Loucy (cell line): ENCODE measurements around the gene LMOD1.

Source experiments
- H2AFZ ChIP-seq: fragments of 200-600 bp; sonication (generic); 2 replicates; pipeline ENCODE4 v1.6.0; 2016; ENCODE audit warnings: antibody characterized with exemption, mild to moderate bottlenecking, low read length, moderate library complexity
- H3F3A ChIP-seq: fragments of 200-600 bp; 2 replicates; pipeline ENCODE4 v1.6.0; 2016; ENCODE audit warnings: antibody characterized with exemption, low read depth, mild to moderate bottlenecking
- H3K27me3 ChIP-seq: fragments of 200-600 bp; sonication (generic); 2 replicates; pipeline ENCODE4 v1.6.1; 2014; ENCODE audit warnings: low read length, mild to moderate bottlenecking; ENCODE audit not compliant: insufficient read depth, poor library complexity, severe bottlenecking
- H3K36me3 ChIP-seq: fragments of 200-600 bp; sonication (generic); 2 replicates; pipeline ENCODE4 v1.6.1; 2016; ENCODE audit warnings: low read length; ENCODE audit not compliant: insufficient read depth
- H3K4me1 ChIP-seq: fragments of 200-600 bp; sonication (generic); 2 replicates; pipeline ENCODE4 v1.5.1; 2014; ENCODE audit warnings: low read length, mild to moderate bottlenecking; ENCODE audit not compliant: insufficient read depth, poor library complexity, severe bottlenecking
- H3K4me2 ChIP-seq: fragments of 200-600 bp; sonication (generic); 2 replicates; pipeline ENCODE4 v1.6.0; 2014; ENCODE audit warnings: antibody characterized with exemption, low read length, low read depth, mild to moderate bottlenecking; ENCODE audit not compliant: poor library complexity, severe bottlenecking
- H3K4me3 ChIP-seq: fragments of 200-600 bp; sonication (generic); 2 replicates; pipeline ENCODE4 v1.5.1; 2014; ENCODE audit warnings: low read length, mild to moderate bottlenecking, mixed read lengths; ENCODE audit not compliant: poor library complexity, severe bottlenecking
- H3K79me2 ChIP-seq: fragments of 200-600 bp; sonication (generic); 2 replicates; pipeline ENCODE4 v1.6.1; 2014; ENCODE audit warnings: low read length; ENCODE audit not compliant: insufficient read depth
- H3K9ac ChIP-seq: fragments of 200-600 bp; sonication (generic); 2 replicates; pipeline ENCODE4 v1.6.0; 2014; ENCODE audit warnings: mild to moderate bottlenecking, low read depth, low read length, moderate library complexity; ENCODE audit not compliant: poor library complexity, severe bottlenecking
- H3K9me2 ChIP-seq: fragments of 200-600 bp; sonication (generic); replicated peaks from 2 replicates; pipeline ENCODE4 v1.6.1; 2016; ENCODE audit warnings: low read depth, low read length, mixed read lengths
- H3K9me3 ChIP-seq: fragments of 200-600 bp; sonication (generic); 2 replicates; pipeline ENCODE4 v1.6.1; 2014; ENCODE audit warnings: mild to moderate bottlenecking, antibody characterized with exemption, low read length, low read depth; ENCODE audit not compliant: insufficient read depth
- H4K20me1 ChIP-seq: fragments of 200-600 bp; sonication (generic); 2 replicates; pipeline ENCODE4 v1.6.0; 2014; ENCODE audit warnings: antibody characterized with exemption, low read length, mild to moderate bottlenecking; ENCODE audit not compliant: insufficient read depth, poor library complexity, severe bottlenecking
- EZH2phosphoT487 ChIP-seq: fragments of 200-600 bp; IDR thresholded peaks from 2 replicates; pipeline ENCODE4 v1.6.1; 2018; ENCODE audit warnings: antibody characterized with exemption, mild to moderate bottlenecking, moderate library complexity, borderline replicate concordance
- TF ChIP-seq, protein P1 (sequence below): fragments of 200-600 bp; sonication (generic); conservative IDR thresholded peaks from 2 replicates; pipeline ENCODE4 v1.5.1; 2014; ENCODE audit warnings: mild to moderate bottlenecking, antibody characterized with exemption, low read length

LMOD1 gene

GRCh38 chr1:201892211-201892610 lies 54.1 kb downstream of the LMOD1 start:
- Histone ChIP-seq H2AFZ (no peak overlapping the region), H3K9ac (no peak overlapping the region), H3F3A (no peaks in the 10 kb centered on the region), H4K20me1 (no peaks in the 10 kb centered on the region), H3K79me2 (no peaks in the 10 kb centered on the region), H3K4me2 (no peak overlapping the region), H3K4me1 (peaks cover 13% of the 10 kb centered on the region), H3K9me2 (no peaks in the 10 kb centered on the region), H3K9me3 (no peaks in the 10 kb centered on the region), H3K36me3 (no peaks in the 10 kb centered on the region), H3K4me3 (no peak overlapping the region), H3K27me3 (no peaks in the 10 kb centered on the region)
- TF ChIP-seq, protein P1, sequence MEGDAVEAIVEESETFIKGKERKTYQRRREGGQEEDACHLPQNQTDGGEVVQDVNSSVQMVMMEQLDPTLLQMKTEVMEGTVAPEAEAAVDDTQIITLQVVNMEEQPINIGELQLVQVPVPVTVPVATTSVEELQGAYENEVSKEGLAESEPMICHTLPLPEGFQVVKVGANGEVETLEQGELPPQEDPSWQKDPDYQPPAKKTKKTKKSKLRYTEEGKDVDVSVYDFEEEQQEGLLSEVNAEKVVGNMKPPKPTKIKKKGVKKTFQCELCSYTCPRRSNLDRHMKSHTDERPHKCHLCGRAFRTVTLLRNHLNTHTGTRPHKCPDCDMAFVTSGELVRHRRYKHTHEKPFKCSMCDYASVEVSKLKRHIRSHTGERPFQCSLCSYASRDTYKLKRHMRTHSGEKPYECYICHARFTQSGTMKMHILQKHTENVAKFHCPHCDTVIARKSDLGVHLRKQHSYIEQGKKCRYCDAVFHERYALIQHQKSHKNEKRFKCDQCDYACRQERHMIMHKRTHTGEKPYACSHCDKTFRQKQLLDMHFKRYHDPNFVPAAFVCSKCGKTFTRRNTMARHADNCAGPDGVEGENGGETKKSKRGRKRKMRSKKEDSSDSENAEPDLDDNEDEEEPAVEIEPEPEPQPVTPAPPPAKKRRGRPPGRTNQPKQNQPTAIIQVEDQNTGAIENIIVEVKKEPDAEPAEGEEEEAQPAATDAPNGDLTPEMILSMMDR = no peak
- no peak for TF ChIP-seq EZH2phosphoT487

DNA sequence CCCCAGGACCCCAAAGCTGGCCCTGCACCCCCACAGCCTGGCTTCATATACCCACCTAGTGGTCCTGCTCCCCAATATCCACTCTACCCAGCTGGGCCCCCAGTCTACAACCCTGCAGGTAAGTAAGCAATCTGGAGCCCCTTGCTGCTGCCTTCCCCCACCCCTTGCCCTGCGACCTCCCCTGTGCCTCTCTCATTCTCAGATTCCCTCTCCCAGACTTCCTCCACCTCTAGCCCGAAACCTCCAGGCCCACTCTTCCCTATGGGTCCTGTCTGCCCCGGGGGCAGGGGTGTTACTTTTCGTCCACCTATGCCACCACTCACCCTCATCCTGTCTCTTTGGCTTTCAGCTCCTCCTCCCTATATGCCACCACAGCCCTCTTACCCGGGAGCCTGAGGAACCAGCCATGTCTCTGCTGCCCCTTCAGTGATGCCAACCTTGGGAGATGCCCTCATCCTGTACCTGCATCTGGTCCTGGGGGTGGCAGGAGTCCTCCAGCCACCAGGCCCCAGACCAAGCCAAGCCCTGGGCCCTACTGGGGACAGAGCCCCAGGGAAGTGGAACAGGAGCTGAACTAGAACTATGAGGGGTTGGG lies 54.8 kb downstream of the LMOD1 start:
- H3K79me2 ChIP-seq = no peaks in the 10 kb centered on the region
- no peak overlapping the region for H3K9ac ChIP-seq
- no peaks in the 10 kb centered on the region for H3K27me3 ChIP-seq
- H3F3A ChIP-seq = no peaks in the 10 kb centered on the region
- H3K9me2 ChIP-seq = no peaks in the 10 kb centered on the region
- no peaks in the 10 kb centered on the region for H3K9me3 ChIP-seq
- no peak overlapping the region for H3K4me3 ChIP-seq
- no peak overlapping the region for H2AFZ ChIP-seq
- H3K36me3 ChIP-seq = no peaks in the 10 kb centered on the region
- TF ChIP-seq, protein P1 = no peak
- TF ChIP-seq EZH2phosphoT487 = no peak
- peaks cover 12% of the 10 kb centered on the region for H3K4me1 ChIP-seq
- H4K20me1 ChIP-seq = no peaks in the 10 kb centered on the region
- no peak overlapping the region for H3K4me2 ChIP-seq

GRCh38 chr1:201890806-201891450 lies 55.4 kb downstream of the LMOD1 start:
- no peaks in the 10 kb centered on the region for H3F3A ChIP-seq
- H2AFZ ChIP-seq = no peak overlapping the region
- no peaks in the 10 kb centered on the region for H3K36me3 ChIP-seq
- H3K4me1 ChIP-seq = peaks cover 6% of the 10 kb centered on the region
- no peak overlapping the region for H3K4me2 ChIP-seq
- H3K27me3 ChIP-seq = no peaks in the 10 kb centered on the region
- H3K9me2 ChIP-seq = no peaks in the 10 kb centered on the region
- TF ChIP-seq EZH2phosphoT487 = no peak
- H3K9me3 ChIP-seq = no peaks in the 10 kb centered on the region
- no peaks in the 10 kb centered on the region for H4K20me1 ChIP-seq
- no peak overlapping the region for H3K4me3 ChIP-seq
- no peak overlapping the region for H3K9ac ChIP-seq
- no peaks in the 10 kb centered on the region for H3K79me2 ChIP-seq

DNA sequence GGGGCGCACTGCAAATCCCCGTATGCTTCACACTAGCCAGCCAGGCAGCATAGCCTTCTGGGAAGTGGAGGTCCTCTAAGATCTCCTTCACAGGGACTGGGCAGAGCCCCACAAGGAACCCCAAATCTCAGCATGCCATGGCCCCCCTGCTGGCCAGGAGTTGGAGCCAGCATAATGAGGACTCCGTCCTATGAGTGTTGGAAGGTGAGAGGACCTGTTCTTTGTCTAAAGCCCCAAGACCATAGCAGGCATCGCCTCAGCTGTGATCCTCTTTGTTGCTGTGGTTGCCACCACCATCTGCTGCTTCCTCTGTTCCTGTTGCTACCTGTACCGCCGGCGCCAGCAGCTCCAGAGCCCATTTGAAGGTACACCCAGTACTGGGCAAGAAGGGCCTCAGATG lies 56.1 kb downstream of the LMOD1 start:
- no peaks in the 10 kb centered on the region for H3K27me3 ChIP-seq
- H3F3A ChIP-seq = no peaks in the 10 kb centered on the region
- no peaks in the 10 kb centered on the region for H3K36me3 ChIP-seq
- H2AFZ ChIP-seq = no peak overlapping the region
- no peaks in the 10 kb centered on the region for H3K79me2 ChIP-seq
- H4K20me1 ChIP-seq = no peaks in the 10 kb centered on the region
- no peak overlapping the region for H3K9ac ChIP-seq
- H3K4me1 ChIP-seq = no peaks in the 10 kb centered on the region
- H3K4me3 ChIP-seq = no peak overlapping the region
- no peaks in the 10 kb centered on the region for H3K9me2 ChIP-seq
- H3K9me3 ChIP-seq = no peaks in the 10 kb centered on the region
- TF ChIP-seq, protein P1 = no peak
- TF ChIP-seq EZH2phosphoT487 = no peak
- H3K4me2 ChIP-seq = no peak overlapping the region
